Naive thymus-derived CD4-positive, alpha-beta T cell (primary cell): ENCODE results near the gene BMP4. TPM values are rescaled to one million over a fixed set of nuclear protein-coding genes. Genes with fewer than 3 reads are reported as not detected.

Source experiments
- ATAC-seq: fragments of 150-1000 bp; cut with Tn5 transposase; 2 replicates; pipeline ENCODE4 v1.10.0; 2021; ENCODE audit warnings: mild to moderate bottlenecking, moderate library complexity
- CTCF ChIA-PET: fragments of 350-600 bp; sonication (Branson Sonifier 250); formaldehyde crosslinking; loops from one replicate; lab custom pipeline; 2021; ENCODE audit warnings: antibody characterized with exemption; lab: Charles Lee
- POLR2A ChIA-PET: fragments of 350-600 bp; sonication (Branson Sonifier 250); formaldehyde crosslinking; loops from one replicate; lab custom pipeline; 2021; ENCODE audit warnings: antibody characterized with exemption, inconsistent platforms; lab: Charles Lee
- DNase-seq, 9 donors: peaks; one replicate each; pipeline versions ENCODE4 v3.0.0 to v3.0.0-alpha.2; 2020 to 2022; ENCODE audit warnings: mixed read lengths in 1 of 9
- H3K27ac ChIP-seq: one replicate; pipeline ENCODE4 v1.7.0; 2013; ENCODE audit warnings: mild to moderate bottlenecking, low read depth, low read length, moderate library complexity
- H3K27me3 ChIP-seq, 2 donors: one replicate each; pipeline ENCODE4 v1.7.0; 2013; ENCODE audit warnings: low read length in 2 of 2, mild to moderate bottlenecking in 2 of 2, moderate library complexity in 2 of 2; ENCODE audit not compliant: control insufficient read depth in 2 of 2, insufficient read depth in 2 of 2
- H3K36me3 ChIP-seq, 3 experiments: 1 replicate in 2 of 3; 2 replicates in 1 of 3; pipeline ENCODE4 v1.7.0; 2013; ENCODE audit warnings: low read length in 3 of 3, mild to moderate bottlenecking in 3 of 3, moderate library complexity in 1 of 3; ENCODE audit not compliant: insufficient read depth in 3 of 3, control insufficient read depth in 2 of 3
- H3K4me1 ChIP-seq, 2 donors: one replicate each; pipeline ENCODE4 v1.7.0; 2013; ENCODE audit warnings: low read length in 2 of 2, mild to moderate bottlenecking in 2 of 2, moderate library complexity in 1 of 2; ENCODE audit not compliant: control insufficient read depth in 2 of 2, insufficient read depth in 2 of 2
- H3K4me3 ChIP-seq: 2 replicates; pipeline ENCODE4 v1.7.0; 2013; ENCODE audit warnings: mild to moderate bottlenecking, low read length
- H3K9me3 ChIP-seq, 3 experiments: 1 replicate in 2 of 3; 2 replicates in 1 of 3; pipeline ENCODE4 v1.7.0; 2013; ENCODE audit warnings: low read length in 3 of 3; ENCODE audit not compliant: control insufficient read depth in 2 of 3
- H3K27ac Mint-ChIP-seq, 9 donors: one replicate each; pipeline ENCODE4 v1.8.0; 2020 to 2022; ENCODE audit warnings: mixed read lengths in 9 of 9, mild to moderate bottlenecking in 8 of 9, moderate library complexity in 5 of 9, inconsistent platforms in 2 of 9
- H3K27me3 Mint-ChIP-seq, 5 donors: one replicate each; pipeline ENCODE4 v1.8.0; 2021 to 2022; ENCODE audit warnings: mixed read lengths in 5 of 5, mild to moderate bottlenecking in 1 of 5
- H3K36me3 Mint-ChIP-seq, 5 donors: one replicate each; pipeline ENCODE4 v1.8.0; 2020 to 2022; ENCODE audit warnings: mixed read lengths in 5 of 5, mild to moderate bottlenecking in 3 of 5, inconsistent platforms in 1 of 5
- H3K4me1 Mint-ChIP-seq, 7 donors: one replicate each; pipeline ENCODE4 v1.8.0; 2020 to 2022; ENCODE audit warnings: mixed read lengths in 7 of 7, mild to moderate bottlenecking in 3 of 7, inconsistent platforms in 1 of 7
- H3K4me3 Mint-ChIP-seq, 10 donors: one replicate each; pipeline ENCODE4 v1.8.0; 2020 to 2022; ENCODE audit warnings: mild to moderate bottlenecking in 10 of 10, mixed read lengths in 10 of 10, moderate library complexity in 6 of 10, inconsistent platforms in 2 of 10
- H3K9me3 Mint-ChIP-seq, 11 donors: one replicate each; pipeline ENCODE4 v1.8.0; 2020 to 2022; ENCODE audit warnings: mixed read lengths in 11 of 11, mild to moderate bottlenecking in 4 of 11, inconsistent platforms in 1 of 11, moderate library complexity in 1 of 11
- intact Hi-C, 2 donors: fragments of 100-400 bp; cut with micrococcal nuclease; formaldehyde crosslinking; loops; one replicate each; pipeline ENCODE4 v1.15.1; 2023
- polyA plus RNA-seq, 2 donors: library from polyadenylated mRNA; unstranded; fragments of 300-500 nt; fragmentation: Illumina TruSeq; gene quantifications; one replicate each; pipeline ENCODE4 v1.2.3, GENCODE V29; 2021
- total RNA-seq, 6 experiments: library from RNA in 5 of 6; stranded (reverse) in 5 of 6; gene quantifications; 1 replicate in 5 of 6; 2 replicates in 1 of 6; pipeline ENCODE4 v1.2.3 and lab custom pipeline; 2021 to 2026

BMP4 gene
- total and polyA plus RNA-seq, 7 experiments from 2014 or later, result 0.24 to 2.3 (median 1.3) TPM; not detected in 2

DNA sequence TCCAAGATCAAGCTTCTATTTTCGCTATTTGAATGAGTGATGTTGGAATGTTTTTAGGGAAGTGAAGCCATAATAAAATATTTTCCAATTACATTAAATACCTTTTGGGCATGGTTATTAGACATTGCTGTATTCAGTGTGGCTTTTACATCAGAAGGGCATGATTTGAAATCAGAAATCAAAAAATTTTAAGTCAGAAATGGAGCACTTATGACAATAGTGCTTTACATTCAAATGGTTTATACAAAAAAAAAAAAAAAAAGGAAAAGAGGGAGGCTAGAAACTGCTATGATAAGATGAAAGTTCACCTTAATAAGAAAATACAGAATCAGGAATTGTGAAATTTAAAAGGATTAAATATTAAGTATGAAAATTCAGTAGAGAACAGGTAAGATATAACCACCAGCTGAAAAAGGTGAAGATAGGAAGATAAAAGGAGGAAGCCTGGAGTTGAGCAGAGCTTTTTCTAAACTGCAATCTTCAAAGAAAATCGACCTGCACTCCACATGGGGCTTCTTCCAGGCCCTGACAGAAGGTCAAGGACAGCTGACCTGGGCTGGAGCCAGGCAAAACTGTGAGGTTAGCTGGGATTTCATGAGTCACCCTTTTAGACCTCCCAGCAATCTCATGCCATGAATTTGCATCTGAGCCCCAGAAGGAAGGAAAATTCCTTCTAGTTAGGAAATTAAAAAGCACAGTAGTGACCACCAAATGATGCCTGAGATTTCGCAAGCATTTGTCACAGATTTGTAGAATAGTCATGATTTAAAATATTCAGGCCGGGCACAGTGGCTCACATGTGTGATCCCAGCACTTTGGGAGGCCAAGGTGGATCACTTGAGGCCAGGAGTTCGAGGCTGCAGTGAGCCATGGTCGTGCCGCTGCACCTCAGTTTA lies 23.4 kb upstream of the BMP4 start:
- no peaks in the 10 kb centered on the region for H3K27me3 ChIP-seq
- Mint-ChIP-seq H3K4me3 (no peak overlapping the region), H3K27ac (no peak overlapping the region), H3K9me3 (peaks cover 3 to 14% (median 11%) of the 10 kb centered on the region in 11 donors), H3K36me3 (peaks cover 0 to 5% (median 0%) of the 10 kb centered on the region in 5 donors), H3K4me1 (no peaks in the 10 kb centered on the region), H3K27me3 (peaks cover 0 to 8% (median 6%) of the 10 kb centered on the region in 5 donors)
- DNase-seq (no peak), ATAC-seq (no peak)
- peaks cover 0 to 6% (median 0%) of the 10 kb centered on the region in 3 experiments for H3K9me3 ChIP-seq
- ChIA-PET POLR2A (no interaction called here), CTCF (no interaction called here)
- no peaks in the 10 kb centered on the region for H3K4me1 ChIP-seq
- H3K27ac ChIP-seq, result no peak overlapping the region
- no peak overlapping the region for H3K4me3 ChIP-seq
- intact Hi-C loops, result no loop called here
- H3K36me3 ChIP-seq, result no peaks in the 10 kb centered on the region

- Mint-ChIP-seq H3K4me1 (no peaks in the 10 kb centered on the region), H3K9me3 (peaks cover 0 to 6% (median 3%) of the 10 kb centered on the region in 11 donors), H3K27me3 (peaks cover 0 to 13% (median 11%) of the 10 kb centered on the region in 5 donors), H3K27ac (no peak overlapping the region), H3K36me3 (no peaks in the 10 kb centered on the region), H3K4me3 (no peak overlapping the region)
- Histone ChIP-seq H3K27me3 (no peaks in the 10 kb centered on the region), H3K36me3 (no peaks in the 10 kb centered on the region), H3K9me3 (peaks cover 0 to under 1% (median 0%) of the 10 kb centered on the region in 3 experiments), H3K27ac (no peak overlapping the region), H3K4me3 (no peak overlapping the region), H3K4me1 (no peaks in the 10 kb centered on the region)
- DNase-seq (no peak), ATAC-seq (no peak)
- intact Hi-C loops, result no loop called here
- ChIA-PET CTCF (no interaction called here), POLR2A (no interaction called here)
Observed at GRCh38 chr14:53979113-53979681, 22.6 kb upstream of the BMP4 start.

GRCh38 chr14:53978194-53978593 lies 21.6 kb upstream of the BMP4 start:
- Mint-ChIP-seq H3K4me1 (no peaks in the 10 kb centered on the region), H3K9me3 (peaks cover 0 to 2% (median 0%) of the 10 kb centered on the region in 11 donors), H3K36me3 (no peaks in the 10 kb centered on the region), H3K4me3 (no peak overlapping the region), H3K27me3 (peaks cover 0 to 13% (median 11%) of the 10 kb centered on the region in 5 donors), H3K27ac (no peak overlapping the region)
- H3K4me3 ChIP-seq, result no peak overlapping the region
- ATAC-seq (no peak), DNase-seq (no peak)
- intact Hi-C loops, result no loop called here
- no peak overlapping the region for H3K27ac ChIP-seq
- CTCF ChIA-PET, result no interaction called here
- POLR2A ChIA-PET, result no interaction called here
- no peaks in the 10 kb centered on the region for H3K36me3 ChIP-seq
- H3K4me1 ChIP-seq, result no peaks in the 10 kb centered on the region
- H3K9me3 ChIP-seq, result no peaks in the 10 kb centered on the region
- H3K27me3 ChIP-seq, result no peaks in the 10 kb centered on the region

- no peaks in the 10 kb centered on the region for H3K9me3 ChIP-seq
- no peak overlapping the region for H3K4me3 ChIP-seq
- Mint-ChIP-seq H3K27me3 (peaks cover 0 to 35% (median 19%) of the 10 kb centered on the region in 5 donors), H3K36me3 (no peaks in the 10 kb centered on the region), H3K4me3 (no peak overlapping the region), H3K27ac (no peak overlapping the region), H3K4me1 (no peaks in the 10 kb centered on the region), H3K9me3 (peaks cover 0 to 2% (median 0%) of the 10 kb centered on the region in 11 donors)
- ATAC-seq (no peak), DNase-seq (no peak)
- no peaks in the 10 kb centered on the region for H3K27me3 ChIP-seq
- H3K4me1 ChIP-seq, result no peaks in the 10 kb centered on the region
- intact Hi-C loops, result no loop called here
- CTCF ChIA-PET, result no interaction called here
- H3K36me3 ChIP-seq, result no peaks in the 10 kb centered on the region
- H3K27ac ChIP-seq, result no peak overlapping the region
- POLR2A ChIA-PET, result no interaction called here
Observed at GRCh38 chr14:53975444-53975843, 18.8 kb upstream of the BMP4 start.

GRCh38 chr14:53971521-53971920 lies 14.9 kb upstream of the BMP4 start:
- ChIA-PET CTCF (no interaction called here), POLR2A (no interaction called here)
- Mint-ChIP-seq H3K27me3 (peaks cover 2 to 48% (median 26%) of the 10 kb centered on the region in 5 donors), H3K9me3 (peaks cover 0 to 4% (median 0%) of the 10 kb centered on the region in 11 donors), H3K4me3 (no peak overlapping the region), H3K36me3 (no peaks in the 10 kb centered on the region), H3K4me1 (no peaks in the 10 kb centered on the region), H3K27ac (no peak overlapping the region)
- Histone ChIP-seq H3K9me3 (no peaks in the 10 kb centered on the region), H3K36me3 (no peaks in the 10 kb centered on the region), H3K27ac (no peak overlapping the region), H3K4me3 (no peak overlapping the region), H3K27me3 (no peaks in the 10 kb centered on the region), H3K4me1 (no peaks in the 10 kb centered on the region)
- DNase-seq, result no peak
- no peak for ATAC-seq
- intact Hi-C loops, result no loop called here

GRCh38 chr14:53969326-53969725 lies 12.7 kb upstream of the BMP4 start:
- Histone ChIP-seq H3K9me3 (no peaks in the 10 kb centered on the region), H3K27me3 (no peaks in the 10 kb centered on the region), H3K36me3 (no peaks in the 10 kb centered on the region), H3K4me1 (no peaks in the 10 kb centered on the region), H3K27ac (no peak overlapping the region), H3K4me3 (no peak overlapping the region)
- DNase-seq (no peak), ATAC-seq (no peak)
- intact Hi-C loops, result no loop called here
- no peak overlapping the region for H3K4me3 Mint-ChIP-seq
- peaks cover 0 to 4% (median 0%) of the 10 kb centered on the region in 11 donors for H3K9me3 Mint-ChIP-seq
- H3K4me1 Mint-ChIP-seq, result no peaks in the 10 kb centered on the region
- H3K27me3 Mint-ChIP-seq, result peaks cover 23 to 56% (median 37%) of the 10 kb centered on the region in 5 donors
- no peak overlapping the region for H3K27ac Mint-ChIP-seq
- POLR2A ChIA-PET, result no interaction called here
- no peaks in the 10 kb centered on the region for H3K36me3 Mint-ChIP-seq
- CTCF ChIA-PET, result no interaction called here
